Calu3 (cell line): ENCODE measurements around the gene COL11A2. TPM values are rescaled to one million over a fixed set of nuclear protein-coding genes. Genes with fewer than 3 reads are reported as not detected.
"Not testable (repeated sequence)": the region's sequence is repeated elsewhere in the genome, so short reads cannot be mapped to it uniquely, and the experiment has no call there.

Source experiments
- BruUV-seq: library from RNA; stranded (reverse); fragments of 400-500 nt; replicated peaks from 2 replicates; lab custom pipeline; 2021; lab: Mats Ljungman, UMichigan
- CTCF ChIA-PET: fragments of 300-600 bp; sonication (Branson Sonifier 250); formaldehyde crosslinking; loops from one replicate; lab custom pipeline; 2022; ENCODE audit warnings: antibody characterized with exemption; lab: Charles Lee
- DNase-seq: peaks from one replicate; pipeline ENCODE4 v3.0.0; 2022
- H3K27ac Mint-ChIP-seq: one replicate; pipeline ENCODE4 v1.8.0; 2022; ENCODE audit warnings: mixed read lengths; ENCODE audit not compliant: unreplicated experiment
- H3K27me3 Mint-ChIP-seq: one replicate; pipeline ENCODE4 v1.8.0; 2022; ENCODE audit warnings: mixed read lengths; ENCODE audit not compliant: unreplicated experiment
- H3K36me3 Mint-ChIP-seq: one replicate; pipeline ENCODE4 v1.8.0; 2022; ENCODE audit warnings: mild to moderate bottlenecking, moderate library complexity, mixed read lengths; ENCODE audit not compliant: insufficient read depth, unreplicated experiment
- H3K4me1 Mint-ChIP-seq: one replicate; pipeline ENCODE4 v1.8.0; 2022; ENCODE audit warnings: mild to moderate bottlenecking, low read depth, mixed read lengths; ENCODE audit not compliant: unreplicated experiment
- H3K4me3 Mint-ChIP-seq: one replicate; pipeline ENCODE4 v1.8.0; 2022; ENCODE audit warnings: mild to moderate bottlenecking, low read depth, moderate library complexity, mixed read lengths; ENCODE audit not compliant: unreplicated experiment
- H3K9me3 Mint-ChIP-seq: one replicate; pipeline ENCODE4 v1.8.0; 2022; ENCODE audit warnings: low read depth, mixed read lengths; ENCODE audit not compliant: unreplicated experiment
- intact Hi-C: fragments of 100-400 bp; cut with micrococcal nuclease; formaldehyde crosslinking; loops from one replicate; pipeline ENCODE4 v1.10.0; 2022; ENCODE audit not compliant: unreplicated experiment
- total RNA-seq: library from RNA; stranded (reverse); gene quantifications from 2 replicates; pipeline ENCODE4 v1.2.3, GENCODE V29; 2022
- TF ChIP-seq, protein P1 (sequence below): fragments of 200-600 bp; IDR thresholded peaks from one replicate; pipeline ENCODE4 v1.8.0; 2022; ENCODE audit warnings: antibody characterized with exemption; ENCODE audit not compliant: unreplicated experiment

Gene COL11A2
- total RNA-seq, 1 experiment from 2014 or later: 1.8 TPM

DNA sequence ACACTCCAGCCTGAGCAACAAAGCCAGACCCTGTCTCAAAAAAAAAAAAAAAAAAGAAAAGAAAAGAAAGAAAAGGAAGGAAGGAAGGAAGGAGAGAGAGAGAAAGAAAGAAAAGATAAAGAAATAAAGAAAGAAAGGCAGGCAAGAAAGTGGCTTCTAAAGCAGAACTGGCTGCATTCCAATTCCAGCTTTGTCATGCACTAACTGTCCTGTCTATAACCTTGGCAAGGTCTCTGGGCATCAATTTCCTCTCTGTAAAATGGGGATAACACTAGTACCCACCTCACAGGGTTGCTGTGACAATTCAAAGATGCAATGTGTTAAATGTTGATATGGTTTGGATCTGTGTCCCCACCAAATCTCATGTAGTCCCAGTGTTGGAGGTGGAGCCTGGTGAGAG lies 44.1 kb upstream of the COL11A2 start:
- peaks cover 10% of the 10 kb centered on the region for H3K4me1 Mint-ChIP-seq
- CTCF ChIA-PET: interaction anchor here (0.6 to 1.4 kb wide), 2 partner anchors 12 to 1347 kb away, joined by 3 to 4 read pairs; no protein-coding TSS in a partner anchor
- no peaks in the 10 kb centered on the region for H3K36me3 Mint-ChIP-seq
- no peak overlapping the region for H3K4me3 Mint-ChIP-seq
- DNase-seq: no peak
- intact Hi-C loops: no loop called here
- no peak overlapping the region for H3K27ac Mint-ChIP-seq
- TF ChIP-seq, protein P1, sequence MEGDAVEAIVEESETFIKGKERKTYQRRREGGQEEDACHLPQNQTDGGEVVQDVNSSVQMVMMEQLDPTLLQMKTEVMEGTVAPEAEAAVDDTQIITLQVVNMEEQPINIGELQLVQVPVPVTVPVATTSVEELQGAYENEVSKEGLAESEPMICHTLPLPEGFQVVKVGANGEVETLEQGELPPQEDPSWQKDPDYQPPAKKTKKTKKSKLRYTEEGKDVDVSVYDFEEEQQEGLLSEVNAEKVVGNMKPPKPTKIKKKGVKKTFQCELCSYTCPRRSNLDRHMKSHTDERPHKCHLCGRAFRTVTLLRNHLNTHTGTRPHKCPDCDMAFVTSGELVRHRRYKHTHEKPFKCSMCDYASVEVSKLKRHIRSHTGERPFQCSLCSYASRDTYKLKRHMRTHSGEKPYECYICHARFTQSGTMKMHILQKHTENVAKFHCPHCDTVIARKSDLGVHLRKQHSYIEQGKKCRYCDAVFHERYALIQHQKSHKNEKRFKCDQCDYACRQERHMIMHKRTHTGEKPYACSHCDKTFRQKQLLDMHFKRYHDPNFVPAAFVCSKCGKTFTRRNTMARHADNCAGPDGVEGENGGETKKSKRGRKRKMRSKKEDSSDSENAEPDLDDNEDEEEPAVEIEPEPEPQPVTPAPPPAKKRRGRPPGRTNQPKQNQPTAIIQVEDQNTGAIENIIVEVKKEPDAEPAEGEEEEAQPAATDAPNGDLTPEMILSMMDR: no peak
- H3K27me3 Mint-ChIP-seq: peaks cover 87% of the 10 kb centered on the region
- H3K9me3 Mint-ChIP-seq: no peaks in the 10 kb centered on the region
- BruUV-seq: no TSS peak

DNA sequence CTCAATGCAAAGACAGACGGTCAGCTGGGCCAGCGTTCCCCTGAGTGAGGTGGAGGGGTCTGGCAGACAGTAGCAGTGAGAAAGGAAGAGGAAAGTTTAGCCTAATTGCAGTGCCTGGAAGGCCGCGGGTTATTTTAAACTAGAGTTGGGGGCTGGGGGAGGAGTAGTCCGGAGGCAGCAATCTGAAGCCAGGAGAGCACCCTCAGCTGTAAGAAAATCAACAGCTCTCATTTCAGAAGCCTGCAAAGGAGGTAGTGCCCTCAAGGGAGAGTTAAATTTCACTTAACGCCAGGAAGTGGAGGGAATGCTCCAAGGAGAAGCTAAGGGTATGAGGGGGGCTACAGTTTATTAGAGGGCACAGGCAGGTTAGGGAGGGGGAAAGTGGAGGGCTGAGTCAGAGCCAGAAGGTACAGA lies 43.0 kb upstream of the COL11A2 start:
- no peak overlapping the region for H3K27ac Mint-ChIP-seq
- no TSS peak for BruUV-seq
- H3K27me3 Mint-ChIP-seq: peaks cover 86% of the 10 kb centered on the region
- H3K4me3 Mint-ChIP-seq: no peak overlapping the region
- intact Hi-C loops: no loop called here
- no peak for DNase-seq
- TF ChIP-seq, protein P1: no peak
- no peaks in the 10 kb centered on the region for H3K9me3 Mint-ChIP-seq
- CTCF ChIA-PET: interaction anchor here (0.7 kb wide), 1 partner anchor 13 kb away, joined by 3 read pairs; no protein-coding TSS in a partner anchor
- peaks cover 14% of the 10 kb centered on the region for H3K4me1 Mint-ChIP-seq
- no peaks in the 10 kb centered on the region for H3K36me3 Mint-ChIP-seq

DNA sequence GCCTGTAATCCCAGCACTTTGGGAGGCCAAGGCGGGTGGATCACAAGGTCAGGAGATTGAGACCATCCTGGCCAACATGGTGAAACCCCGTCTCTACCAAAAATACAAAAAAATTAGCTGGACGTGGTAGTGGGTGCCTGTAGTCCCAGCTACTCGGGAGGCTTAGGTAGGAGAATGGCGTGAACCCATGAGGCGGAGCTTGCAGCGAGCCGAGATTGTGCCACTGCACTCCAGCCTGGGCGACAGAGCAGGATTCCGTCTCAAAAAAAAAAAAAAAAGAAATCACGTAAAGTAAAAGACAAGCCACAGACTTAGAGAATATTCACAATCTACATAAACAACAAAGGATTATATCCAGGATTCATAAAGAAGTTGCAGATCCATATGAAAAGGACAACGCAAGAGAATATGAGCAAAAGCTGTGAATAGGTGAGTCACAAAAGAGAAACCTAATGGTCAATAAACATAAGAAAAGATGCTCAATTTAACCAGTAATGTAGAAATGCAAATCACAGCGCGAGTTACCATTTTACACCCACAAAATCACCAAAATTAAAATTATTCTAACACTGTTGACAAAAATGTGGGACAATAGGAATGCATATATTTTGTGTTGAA lies 34.3 kb upstream of the COL11A2 start:
- CTCF ChIA-PET, H3K27ac Mint-ChIP-seq, intact Hi-C loops: not testable (repeated sequence)

DNA sequence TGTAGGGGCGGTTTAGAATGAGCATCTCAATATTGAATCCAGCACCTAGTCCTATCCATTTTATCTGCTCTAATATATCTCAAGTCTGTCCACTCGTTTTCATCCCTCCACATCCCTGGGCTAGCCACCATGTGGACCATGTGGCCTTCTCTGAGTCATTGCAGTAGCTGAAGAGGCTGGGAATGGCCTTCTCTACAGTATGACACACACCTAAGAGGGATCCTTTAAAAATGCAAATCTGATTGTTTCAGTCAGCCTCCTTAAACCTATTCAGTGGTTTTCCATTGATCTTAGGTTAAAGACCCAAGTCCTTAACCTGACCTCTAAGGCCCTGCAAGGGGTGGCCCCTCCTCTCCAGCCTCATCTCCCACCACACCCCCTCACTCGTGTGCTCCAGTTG lies 25.4 kb upstream of the COL11A2 start:
- intact Hi-C loops: no loop called here
- CTCF ChIA-PET: interaction anchor here (0.5 to 1.5 kb wide), 2 partner anchors 31 to 532 kb away, joined by 3 to 7 read pairs; no protein-coding TSS in a partner anchor

More for the DNA sequence above, 34.3 kb upstream of the COL11A2 start:
- peaks cover 75% of the 10 kb centered on the region for H3K27me3 Mint-ChIP-seq
- not testable (repeated sequence) for H3K4me3 Mint-ChIP-seq, H3K36me3 Mint-ChIP-seq, DNase-seq, H3K9me3 Mint-ChIP-seq, BruUV-seq, H3K4me1 Mint-ChIP-seq

More for the DNA sequence above, 25.4 kb upstream of the COL11A2 start:
- Mint-ChIP-seq H3K4me3 (no peak overlapping the region), H3K4me1 (peaks cover 12% of the 10 kb centered on the region), H3K27ac (no peak overlapping the region), H3K36me3 (peaks cover 17% of the 10 kb centered on the region), H3K9me3 (no peaks in the 10 kb centered on the region), H3K27me3 (peaks cover 97% of the 10 kb centered on the region)
- DNase-seq: no peak
- BruUV-seq: no TSS peak
- TF ChIP-seq, protein P1: no peak
